PC-9 (cell line): ENCODE data around the gene CTSD.

Experiments used
- EZH2 ChIP-seq: fragments of 200-600 bp; sonication (generic); IDR thresholded peaks from 2 replicates; pipeline ENCODE4 v1.8.0; 2017; ENCODE audit warnings: antibody characterized with exemption, low read depth
- TF ChIP-seq, protein P1 (sequence below): fragments of 200-600 bp; sonication (generic); conservative IDR thresholded peaks from 2 replicates; pipeline ENCODE4 v1.6.1; 2017; ENCODE audit warnings: mixed run types, antibody characterized with exemption, mild to moderate bottlenecking, moderate library complexity

DNA sequence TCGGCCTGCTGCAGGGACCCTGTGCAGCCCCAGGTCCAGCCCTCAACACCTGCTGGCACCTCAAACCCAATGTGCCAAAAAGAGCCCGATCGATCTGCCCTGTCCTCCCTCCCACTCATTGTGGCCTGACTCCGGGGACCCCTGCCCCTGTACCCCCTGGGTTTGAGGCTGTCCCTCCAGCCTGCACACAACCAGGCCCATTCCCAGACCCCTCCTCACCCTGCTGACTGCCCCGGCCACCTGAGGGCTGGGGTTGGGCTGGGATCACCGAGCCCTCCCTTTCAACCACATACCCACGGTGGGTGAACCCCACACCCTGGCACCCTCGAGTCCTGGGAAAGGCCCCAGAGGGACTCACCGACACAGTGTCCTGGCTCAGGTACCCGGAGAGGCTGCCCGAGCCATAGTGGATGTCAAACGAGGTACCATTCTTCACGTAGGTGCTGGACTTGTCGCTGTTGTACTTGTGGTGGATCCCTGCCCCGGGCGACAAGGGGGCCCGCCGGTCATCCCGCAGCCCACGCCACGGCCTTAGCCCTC is 5.0 kb downstream of the CTSD start:
- no peak for TF ChIP-seq EZH2
- TF ChIP-seq, protein P1, sequence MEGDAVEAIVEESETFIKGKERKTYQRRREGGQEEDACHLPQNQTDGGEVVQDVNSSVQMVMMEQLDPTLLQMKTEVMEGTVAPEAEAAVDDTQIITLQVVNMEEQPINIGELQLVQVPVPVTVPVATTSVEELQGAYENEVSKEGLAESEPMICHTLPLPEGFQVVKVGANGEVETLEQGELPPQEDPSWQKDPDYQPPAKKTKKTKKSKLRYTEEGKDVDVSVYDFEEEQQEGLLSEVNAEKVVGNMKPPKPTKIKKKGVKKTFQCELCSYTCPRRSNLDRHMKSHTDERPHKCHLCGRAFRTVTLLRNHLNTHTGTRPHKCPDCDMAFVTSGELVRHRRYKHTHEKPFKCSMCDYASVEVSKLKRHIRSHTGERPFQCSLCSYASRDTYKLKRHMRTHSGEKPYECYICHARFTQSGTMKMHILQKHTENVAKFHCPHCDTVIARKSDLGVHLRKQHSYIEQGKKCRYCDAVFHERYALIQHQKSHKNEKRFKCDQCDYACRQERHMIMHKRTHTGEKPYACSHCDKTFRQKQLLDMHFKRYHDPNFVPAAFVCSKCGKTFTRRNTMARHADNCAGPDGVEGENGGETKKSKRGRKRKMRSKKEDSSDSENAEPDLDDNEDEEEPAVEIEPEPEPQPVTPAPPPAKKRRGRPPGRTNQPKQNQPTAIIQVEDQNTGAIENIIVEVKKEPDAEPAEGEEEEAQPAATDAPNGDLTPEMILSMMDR: no peak
